SU-DHL-6 (cell line): Measurements from ENCODE around the gene DHCR24.

Experiments used
- H2AFZ ChIP-seq: fragments of 200-600 bp; sonication (generic); 2 replicates; pipeline ENCODE4 v1.6.1; 2014; ENCODE audit warnings: low read depth, mild to moderate bottlenecking, moderate library complexity, mixed read lengths, antibody characterized with exemption, low read length; ENCODE audit not compliant: severe bottlenecking
- H3F3A ChIP-seq: fragments of 200-600 bp; shearing (Covaris generic); 2 replicates; pipeline ENCODE4 v1.6.0; 2016; ENCODE audit warnings: antibody characterized with exemption, mild to moderate bottlenecking; ENCODE audit not compliant: insufficient read depth
- H3K27ac ChIP-seq: fragments of 200-600 bp; sonication (generic); 2 replicates; pipeline ENCODE4 v1.5.1; 2016; ENCODE audit warnings: low read depth, mild to moderate bottlenecking, low read length, moderate library complexity, mixed read lengths
- H3K27me3 ChIP-seq: fragments of 200-600 bp; sonication (generic), shearing (Covaris generic); 2 replicates; pipeline ENCODE4 v1.6.0; 2014; ENCODE audit warnings: mild to moderate bottlenecking, low read length
- H3K36me3 ChIP-seq: fragments of 200-600 bp; sonication (generic); 2 replicates; pipeline ENCODE4 v1.6.1; 2014; ENCODE audit warnings: mild to moderate bottlenecking, low read length, mixed read lengths
- H3K4me2 ChIP-seq: fragments of 300-600, 200-600 bp; shearing (Covaris generic), sonication (generic); 2 replicates; pipeline ENCODE4 v1.6.0; 2014; ENCODE audit warnings: low read length, low read depth, mild to moderate bottlenecking; ENCODE audit not compliant: poor library complexity, severe bottlenecking
- H3K4me3 ChIP-seq: fragments of 200-600 bp; sonication (generic); 2 replicates; pipeline ENCODE4 v1.5.1; 2014; ENCODE audit warnings: antibody characterized with exemption, low read length, mild to moderate bottlenecking, mixed read lengths; ENCODE audit not compliant: insufficient read depth, poor library complexity, severe bottlenecking
- H3K79me2 ChIP-seq: fragments of 200-600 bp; sonication (generic); 2 replicates; pipeline ENCODE4 v1.6.1; 2014; ENCODE audit warnings: mild to moderate bottlenecking, low read length, moderate library complexity; ENCODE audit not compliant: insufficient read depth
- H3K9ac ChIP-seq: fragments of 200-600 bp; sonication (generic); 2 replicates; pipeline ENCODE4 v1.7.0; 2014; ENCODE audit warnings: mild to moderate bottlenecking, low read length
- H3K9me2 ChIP-seq: fragments of 200-600 bp; sonication (generic); replicated peaks from 2 replicates; pipeline ENCODE4 v1.6.1; 2014; ENCODE audit warnings: low read length; ENCODE audit not compliant: insufficient read depth
- H3K9me3 ChIP-seq: fragments of 200-600 bp; sonication (generic); 2 replicates; pipeline ENCODE4 v1.6.1; 2014; ENCODE audit warnings: low read length, mixed read lengths; ENCODE audit not compliant: insufficient read depth
- H4K20me1 ChIP-seq: fragments of 200-600 bp; sonication (generic); 2 replicates; pipeline ENCODE4 v1.6.1; 2014; ENCODE audit warnings: low read depth, mild to moderate bottlenecking, antibody characterized with exemption, low read length, moderate library complexity, mixed read lengths
- CTCF ChIP-seq: fragments of 200-600 bp; sonication (generic); IDR thresholded peaks from one replicate; pipeline ENCODE4 v1.5.1; 2017; ENCODE audit warnings: antibody characterized with exemption, mild to moderate bottlenecking, low read length, moderate library complexity; ENCODE audit not compliant: insufficient read depth, poor library complexity, severe bottlenecking
- EZH2phosphoT487 ChIP-seq: fragments of 200-600 bp; sonication (generic), shearing (Covaris generic); conservative IDR thresholded peaks from 2 replicates; pipeline ENCODE4 v1.6.1; 2018; ENCODE audit warnings: mild to moderate bottlenecking, antibody characterized with exemption, low read length, moderate library complexity, mixed read lengths

DHCR24 gene

GRCh38 chr1:54803761-54804470 lies 83.1 kb downstream of the DHCR24 start:
- no peaks in the 10 kb centered on the region for H3K9me3 ChIP-seq
- no peaks in the 10 kb centered on the region for H4K20me1 ChIP-seq
- H3K36me3 ChIP-seq = no peaks in the 10 kb centered on the region
- no peaks in the 10 kb centered on the region for H3F3A ChIP-seq
- no peak overlapping the region for H3K27ac ChIP-seq
- no peaks in the 10 kb centered on the region for H3K9me2 ChIP-seq
- no peaks in the 10 kb centered on the region for H3K79me2 ChIP-seq
- H3K27me3 ChIP-seq = no peaks in the 10 kb centered on the region
- no peak overlapping the region for H3K4me2 ChIP-seq
- no peak overlapping the region for H3K4me3 ChIP-seq
- no peak overlapping the region for H2AFZ ChIP-seq
- TF ChIP-seq CTCF = no peak
- TF ChIP-seq EZH2phosphoT487 = no peak
- H3K9ac ChIP-seq = no peak overlapping the region

GRCh38 chr1:54800899-54801759 lies 85.9 kb downstream of the DHCR24 start, which contains the start of gene TTC22:
TSS of gene TTC22 (minus strand) at chr1:54801323. CDS start at chr1:54801163, 160 bp downstream.
- Histone ChIP-seq H3K9me3 (no peaks in the 10 kb centered on the region), H3K27ac (no peak within 1 kb of the TSS), H3K27me3 (no peaks in the 10 kb centered on the region), H3K9ac (no peak within 1 kb of the TSS), H3K4me3 (no peak within 1 kb of the TSS), H3K36me3 (no peaks in the 10 kb centered on the region), H3K79me2 (no peaks in the 10 kb centered on the region), H3K9me2 (no peaks in the 10 kb centered on the region), H3K4me2 (peak within 1 kb of the TSS; percentile 39), H4K20me1 (no peaks in the 10 kb centered on the region), H3F3A (no peaks in the 10 kb centered on the region), H2AFZ (peak within 1 kb of the TSS; percentile 17)
- TF ChIP-seq CTCF = peak; percentile 25
- TF ChIP-seq EZH2phosphoT487 = no peak

- Histone ChIP-seq H3K36me3 (no peaks in the 10 kb centered on the region), H3K9me2 (no peaks in the 10 kb centered on the region), H3K9ac (no peak overlapping the region), H3K9me3 (no peaks in the 10 kb centered on the region), H3K79me2 (no peaks in the 10 kb centered on the region), H3K27me3 (no peaks in the 10 kb centered on the region), H3K27ac (no peak overlapping the region), H3K4me3 (no peak overlapping the region), H3F3A (no peaks in the 10 kb centered on the region), H2AFZ (no peak overlapping the region), H4K20me1 (no peaks in the 10 kb centered on the region), H3K4me2 (no peak overlapping the region)
- TF ChIP-seq CTCF (no peak), EZH2phosphoT487 (no peak)
These were observed 86.7 kb downstream of the DHCR24 start for GRCh38 chr1:54800041-54800898.
